GM21528 (cell line): ENCODE data around the gene AGPAT4.

Experiments
- ATAC-seq: cut with Tn5 transposase; IDR thresholded peaks from one replicate; pipeline ENCODE4 v1.9.1; 2021; ENCODE audit warnings: mild to moderate bottlenecking, moderate library complexity; ENCODE audit not compliant: unreplicated experiment, low FRiP score

Gene AGPAT4

GRCh38 chr6:161150136-161150535, 123.7 kb downstream of the AGPAT4 start:
- no peak for ATAC-seq

- no peak for ATAC-seq
Measured at GRCh38 chr6:161143663-161144430, 130.0 kb downstream of the AGPAT4 start.

DNA sequence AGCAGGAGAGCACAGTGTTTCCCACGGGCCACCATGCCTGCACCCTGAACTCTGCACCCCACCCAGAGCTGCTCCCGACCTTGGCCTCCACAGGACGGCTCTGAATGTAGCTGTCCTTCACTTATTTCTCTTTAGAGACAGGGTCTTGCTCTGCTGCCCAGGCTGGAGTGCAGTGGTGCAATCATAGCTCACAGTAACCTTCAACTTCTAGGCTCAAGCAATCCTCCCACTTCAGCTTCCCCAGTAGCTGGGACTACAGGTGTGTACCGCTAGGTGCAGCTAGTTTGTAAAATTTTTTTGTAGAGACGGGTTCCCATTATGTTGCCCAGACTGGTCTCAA, 130.9 kb downstream of the AGPAT4 start:
- ATAC-seq = no peak

DNA sequence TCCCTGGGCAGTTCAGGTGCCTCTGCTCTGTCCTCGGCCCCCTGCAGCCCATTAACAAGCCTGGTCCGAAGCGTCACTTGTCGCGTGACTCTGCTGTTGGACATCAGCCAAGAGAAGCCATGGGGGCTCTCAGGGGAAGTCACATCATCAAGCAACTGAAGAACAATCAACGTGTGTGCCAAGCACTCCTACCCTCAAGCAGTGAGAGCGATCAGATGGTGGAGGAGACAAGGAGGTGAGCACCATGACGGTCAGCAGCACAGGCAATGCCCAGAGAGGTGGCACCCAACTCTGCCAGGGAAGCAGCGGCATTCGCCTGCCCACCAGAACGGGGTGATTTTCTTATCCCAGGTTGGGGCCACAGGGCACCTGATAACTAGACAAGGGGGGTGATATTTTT, 132.7 kb downstream of the AGPAT4 start:
- no peak for ATAC-seq

DNA sequence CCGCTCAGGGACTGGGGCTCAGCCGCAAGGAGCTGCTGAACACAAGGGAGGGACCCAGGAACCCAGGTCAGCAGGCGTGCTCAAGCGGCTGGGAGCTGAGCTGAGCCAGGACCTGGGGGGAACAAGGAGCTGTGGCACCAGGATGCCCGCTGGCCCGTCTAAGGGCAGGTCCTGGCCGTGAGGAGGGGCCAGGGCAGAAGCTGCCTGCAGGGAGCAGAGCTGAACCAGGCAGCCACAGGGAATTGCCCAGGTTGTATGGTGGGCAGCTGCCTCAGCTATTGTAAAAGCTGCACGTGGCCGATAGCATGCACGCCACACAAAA, 133.3 kb downstream of the AGPAT4 start:
- no peak for ATAC-seq

- ATAC-seq = no peak
Measured at GRCh38 chr6:161139766-161140553, 133.9 kb downstream of the AGPAT4 start.

GRCh38 chr6:161139304-161139765, 134.5 kb downstream of the AGPAT4 start:
- ATAC-seq = no peak

GRCh38 chr6:161138543-161139303, 135.1 kb downstream of the AGPAT4 start:
- ATAC-seq = no peak

DNA sequence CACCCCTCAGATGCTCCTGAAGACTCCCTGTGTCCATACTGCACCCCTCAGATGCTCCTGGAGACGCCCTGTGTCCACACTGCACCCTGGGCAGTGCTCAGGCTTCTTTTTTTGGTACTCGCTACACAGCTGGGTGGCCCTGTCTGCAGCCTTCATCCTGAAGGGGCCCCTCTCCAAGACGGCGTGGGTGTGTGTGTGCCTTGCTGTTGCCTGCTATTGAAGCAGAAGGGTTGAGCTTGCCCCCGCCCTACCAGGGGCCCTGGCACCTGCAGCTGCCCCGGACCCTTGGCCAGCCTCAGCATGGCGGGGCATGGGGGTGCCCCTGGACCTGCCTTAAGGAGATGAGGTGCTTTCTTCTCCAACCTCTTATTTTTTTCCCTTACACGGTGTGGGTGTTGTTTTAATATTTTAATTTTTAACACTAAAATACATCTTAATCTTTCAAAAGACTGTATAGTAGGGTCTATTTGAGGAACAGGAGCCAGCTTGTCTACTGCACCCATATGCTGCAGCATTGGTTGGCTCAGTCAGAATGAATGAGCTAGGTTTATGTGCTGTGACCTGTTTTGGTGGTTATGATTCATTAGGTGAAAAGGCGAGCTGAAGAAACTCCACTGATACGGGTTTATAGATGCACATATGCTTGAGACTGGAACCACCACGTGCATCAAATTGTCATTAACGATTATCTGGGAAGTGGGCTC, 135.9 kb downstream of the AGPAT4 start:
- no peak for ATAC-seq

- ATAC-seq = no peak
Measured at GRCh38 chr6:161137320-161137719, 136.5 kb downstream of the AGPAT4 start.

DNA sequence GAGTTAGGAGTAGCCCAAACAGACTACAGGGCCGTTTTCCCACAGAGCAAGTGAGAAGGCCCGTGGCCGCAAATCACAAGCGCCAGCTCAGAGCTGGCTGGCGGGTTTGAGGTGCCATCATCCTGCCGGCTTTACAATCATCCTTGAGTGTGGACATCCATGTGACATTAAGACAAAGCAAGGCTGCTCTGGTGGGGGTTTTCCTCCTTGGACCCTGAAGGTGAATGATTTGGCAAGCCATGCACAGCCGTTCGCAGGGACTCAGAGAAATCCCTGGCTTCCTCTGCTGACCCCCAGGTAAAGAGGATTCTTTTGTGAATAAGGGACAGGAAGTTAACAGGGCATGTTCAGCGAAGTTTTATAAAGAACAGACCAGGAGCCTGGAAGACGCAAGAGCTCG, 137.2 kb downstream of the AGPAT4 start:
- ATAC-seq = no peak

DNA sequence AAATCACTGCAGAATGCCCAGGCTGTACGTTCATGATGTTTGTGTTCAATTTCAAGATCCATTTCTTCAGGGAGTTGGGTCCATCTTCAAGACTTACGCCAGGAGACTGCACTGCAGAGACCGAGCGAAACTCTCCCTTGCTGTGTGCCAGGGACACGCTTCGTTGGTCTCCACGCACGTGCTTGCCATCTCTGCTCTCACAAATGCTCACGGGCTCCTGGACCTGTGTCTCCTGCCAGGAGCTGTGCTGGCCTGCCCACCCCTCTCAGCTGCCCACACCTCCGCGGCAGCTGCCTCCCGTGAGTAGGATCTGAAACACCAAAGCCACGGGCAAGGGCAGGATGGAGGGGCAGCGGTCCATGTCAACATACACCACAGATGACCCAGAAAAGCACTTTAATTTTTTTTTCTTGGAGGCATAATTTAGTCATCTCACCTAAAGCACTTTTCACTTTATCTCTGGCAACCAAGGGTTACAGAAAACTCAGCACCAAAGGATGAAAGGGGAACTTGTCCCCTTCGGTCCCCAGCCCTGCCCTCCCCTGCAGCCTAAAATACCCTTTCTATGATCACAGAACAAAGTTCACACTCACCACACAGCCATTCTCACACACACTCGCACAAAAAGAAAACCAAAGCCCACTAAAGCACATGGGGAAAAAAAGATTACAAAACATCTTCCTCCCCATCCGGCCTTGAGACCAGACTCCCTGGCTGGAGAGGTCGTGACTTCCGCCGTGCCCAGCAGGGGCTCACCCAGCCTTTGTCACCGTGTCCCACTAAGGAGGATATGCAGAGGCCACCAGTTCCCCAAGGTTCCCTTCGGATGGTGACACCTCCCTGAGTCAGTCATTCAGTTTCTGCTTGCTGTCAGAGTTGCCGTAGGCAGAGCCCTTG, 137.9 kb downstream of the AGPAT4 start:
- ATAC-seq = no peak

DNA sequence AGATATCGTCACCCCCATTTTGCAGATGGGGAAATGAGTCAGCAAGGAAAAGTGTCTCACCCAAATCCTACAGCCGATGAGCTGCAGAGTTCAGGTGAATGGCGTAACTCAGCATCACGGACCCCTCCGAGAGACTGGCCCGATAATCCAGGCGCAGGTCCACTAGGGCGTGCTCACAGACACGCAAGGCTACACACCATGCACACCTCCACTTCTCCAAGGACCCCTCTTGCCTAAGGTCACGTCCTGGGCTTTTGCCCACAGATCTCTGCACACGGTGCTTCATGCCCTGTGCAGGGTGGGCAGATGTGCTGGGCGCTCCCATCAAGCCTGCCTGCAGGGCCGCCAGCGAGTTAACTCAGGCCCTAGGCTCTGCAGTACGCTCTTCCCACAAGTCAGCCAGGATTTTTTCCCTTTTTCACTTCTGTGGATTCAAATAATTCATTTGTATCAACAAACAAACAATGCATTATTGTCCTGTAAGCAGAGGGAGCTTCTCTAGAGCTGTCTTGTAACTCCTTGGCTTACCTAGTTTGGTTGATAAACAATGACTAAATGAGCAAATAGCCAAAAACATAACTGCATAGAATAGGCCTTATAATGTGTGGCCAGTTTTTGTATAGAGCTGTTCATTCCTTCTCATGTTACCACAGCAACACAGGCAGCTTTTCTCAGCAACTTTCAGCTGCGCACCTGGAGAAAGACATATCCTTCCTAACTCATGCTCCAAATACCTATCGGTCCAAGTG, 139.1 kb downstream of the AGPAT4 start:
- ATAC-seq = no peak

DNA sequence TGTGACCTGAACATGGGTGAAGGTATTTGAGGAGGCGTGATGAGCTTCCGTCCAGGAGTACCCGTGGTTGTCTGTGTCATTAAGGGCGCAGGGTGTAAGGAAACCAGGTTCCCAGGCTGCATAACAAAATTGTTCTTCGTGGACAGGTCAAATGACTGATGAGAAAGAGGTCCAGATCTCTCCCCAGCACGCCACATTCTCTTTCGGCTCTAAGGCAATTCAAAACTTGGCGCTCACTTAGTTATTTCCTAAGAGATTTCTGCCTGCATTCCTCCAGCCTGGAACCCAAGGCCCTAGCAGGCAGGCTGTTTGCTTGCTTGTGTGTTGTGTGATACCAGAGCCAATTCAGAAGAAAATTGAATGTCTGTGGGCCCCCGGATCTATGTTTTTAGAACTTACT, 139.9 kb downstream of the AGPAT4 start:
- ATAC-seq = no peak

GRCh38 chr6:161132384-161132783, 141.5 kb downstream of the AGPAT4 start:
- no peak for ATAC-seq

GRCh38 chr6:161130967-161131766, 142.7 kb downstream of the AGPAT4 start:
- no peak for ATAC-seq

GRCh38 chr6:161130541-161130940, 143.3 kb downstream of the AGPAT4 start:
- ATAC-seq = no peak

GRCh38 chr6:161128680-161129196, 145.1 kb downstream of the AGPAT4 start:
- ATAC-seq = no peak
